ENCODE data around the gene ZNF117. TPM values are rescaled to one million over a fixed set of nuclear protein-coding genes. Genes with fewer than 3 reads are reported as not detected.
A peak's percentile ranks its signal among the peaks of the same experiment; 100 is the strongest.
"Not testable (repeated sequence)": the region's sequence is repeated elsewhere in the genome, so short reads cannot be mapped to it uniquely, and the experiment has no call there.

The ZNF117 gene
- polyA plus RNA-seq, 2 of the 4 experiments (the other 2 are of a cell fraction), result 0.98 to 1.3 TPM

DNA sequence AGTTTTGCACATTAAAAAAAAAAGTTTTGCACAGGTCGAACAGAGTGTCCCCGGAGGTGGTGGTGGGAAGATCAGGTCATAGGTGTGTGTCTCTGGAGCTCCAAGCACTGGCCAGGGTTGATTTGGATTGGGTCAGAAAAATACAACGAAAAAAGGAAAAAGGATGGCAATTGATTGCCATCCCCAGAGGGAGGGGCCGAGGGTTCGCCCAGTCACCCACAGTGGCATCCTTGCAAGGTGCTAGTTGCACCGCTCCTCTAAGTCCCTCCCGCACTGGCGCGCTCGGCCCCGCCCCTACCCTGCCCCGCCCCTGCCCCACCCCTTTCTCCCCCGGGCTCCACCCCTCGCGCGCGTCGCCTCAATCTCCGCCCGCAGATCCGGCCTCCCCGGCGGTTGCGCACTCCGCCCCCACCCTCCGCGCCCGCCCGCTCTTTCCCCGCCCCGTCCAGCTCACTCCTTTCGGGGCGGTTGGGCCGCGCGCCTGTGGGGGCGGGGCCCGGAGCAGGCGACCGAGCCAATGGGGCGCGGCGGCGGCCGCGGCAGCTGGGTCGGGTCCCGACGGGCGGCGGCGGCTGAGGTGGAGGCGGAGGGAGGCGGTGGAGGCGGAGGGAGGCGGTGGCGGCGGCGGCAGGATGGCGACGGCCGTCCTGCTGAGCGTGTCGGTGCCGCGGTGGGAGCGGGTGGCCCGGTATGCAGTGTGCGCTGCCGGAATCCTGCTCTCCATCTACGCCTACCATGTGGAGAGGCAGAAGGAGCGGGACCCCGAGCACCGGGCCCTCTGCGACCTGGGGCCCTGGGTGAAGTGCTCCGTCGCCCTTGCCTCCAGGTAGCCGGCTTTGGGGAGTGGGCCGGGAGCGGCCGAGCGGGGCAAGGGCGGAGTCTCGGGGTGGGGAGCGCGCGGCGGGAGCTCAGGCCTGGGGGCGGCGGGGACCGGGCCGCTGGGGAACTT is 47.2 kb upstream of the ZNF117 start:
- Histone ChIP-seq H3K9me3 (no peaks in the 10 kb centered on the region), H3K4me2 (peak overlapping the region; percentile 91), H3K4me1 (peaks cover 10% of the 10 kb centered on the region), H3K4me3 (peak overlapping the region; percentile 54), H3K27ac (peak overlapping the region; percentile 83 to 98)
- FAIRE-seq (no peak), DNase-seq (ENCODE audit: low read depth in 1 of 2, low spot score in 1 of 2) (peak; percentile 45 to 93), ATAC-seq (peak; percentile 92 to 94)
- 6% methylated on average over 12 of the region's 92 CpGs for WGBS (ENCODE audit: missing lambda C conversion rate)
- ChIA-PET POLR2A (interaction anchor here (0.6 to 2.3 kb wide), 4 partner anchors 32 to 456 kb away, joined by 3 to 29 read pairs (median 4); partner anchors contain the start of genes ERV3-1 and ZNF92), CTCF (no interaction called here)
- TF ChIP-seq ZFP36 (IDR thresholded peaks at IDR 0.05; ENCODE audit: borderline replicate concordance, partially characterized antibody), result no peak
- TF ChIP-seq, protein P1, sequence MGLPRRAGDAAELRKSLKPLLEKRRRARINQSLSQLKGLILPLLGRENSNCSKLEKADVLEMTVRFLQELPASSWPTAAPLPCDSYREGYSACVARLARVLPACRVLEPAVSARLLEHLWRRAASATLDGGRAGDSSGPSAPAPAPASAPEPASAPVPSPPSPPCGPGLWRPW (IDR thresholded peaks at IDR 0.05), result no peak
- TF ChIP-seq JUN (IDR thresholded peaks at IDR 0.05), result peak in 1 of 2 experiments; percentile 41; a peak in 2 of 5 replicates
- TF ChIP-seq PHF8 (IDR thresholded peaks at IDR 0.05; ENCODE audit: borderline replicate concordance, low read depth), result peak; percentile 85; the same call in 1 of the 2 replicates
- peak; percentile 93 for TF ChIP-seq POLR2A (IDR thresholded peaks at IDR 0.05; ENCODE audit: low read length)
- TF ChIP-seq FOSL2 (IDR thresholded peaks at IDR 0.05), result no peak
- TF ChIP-seq FOSL2 (CRISPR knock-in tag; IDR thresholded peaks at IDR 0.05), result no peak
- TF ChIP-seq FOSB (CRISPR knock-in tag; IDR thresholded peaks at IDR 0.05), result no peak

DNA sequence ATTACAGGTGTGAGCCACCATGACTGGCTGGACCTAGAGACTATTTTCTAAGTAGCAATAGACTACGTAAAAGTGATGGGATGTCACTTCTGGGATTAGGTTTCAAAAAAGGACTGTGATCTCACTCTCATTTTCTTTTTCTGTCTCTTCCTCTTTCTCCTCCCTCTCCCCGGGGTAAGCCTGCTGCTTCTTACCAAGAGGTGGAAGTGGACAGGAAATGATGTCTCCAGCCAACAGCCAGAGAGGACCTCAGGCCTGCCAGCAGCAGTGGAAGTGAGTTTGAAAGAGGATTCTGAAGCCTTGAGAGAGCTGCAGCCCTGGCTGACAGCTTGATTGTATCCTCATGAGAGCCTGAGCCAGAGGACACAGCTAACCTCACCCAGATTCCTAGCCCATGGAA is 45.7 kb upstream of the ZNF117 start:
- CTCF ChIA-PET; ATAC-seq; H3K27ac ChIP-seq; FAIRE-seq; H3K4me3 ChIP-seq; H3K9me3 ChIP-seq; DNase-seq (ENCODE audit: low read depth in 1 of 2, low spot score in 1 of 2); H3K4me2 ChIP-seq: not testable (repeated sequence)
- peaks cover 10% of the 10 kb centered on the region for H3K4me1 ChIP-seq
- POLR2A ChIA-PET, result interaction anchor here (2.3 kb wide), 1 partner anchor 30 kb away, joined by 29 read pairs; the partner anchor contains the start of gene ERV3-1
- WGBS (ENCODE audit: missing lambda C conversion rate), result 44% methylated on average over 2 of the region's 2 CpGs

DNA sequence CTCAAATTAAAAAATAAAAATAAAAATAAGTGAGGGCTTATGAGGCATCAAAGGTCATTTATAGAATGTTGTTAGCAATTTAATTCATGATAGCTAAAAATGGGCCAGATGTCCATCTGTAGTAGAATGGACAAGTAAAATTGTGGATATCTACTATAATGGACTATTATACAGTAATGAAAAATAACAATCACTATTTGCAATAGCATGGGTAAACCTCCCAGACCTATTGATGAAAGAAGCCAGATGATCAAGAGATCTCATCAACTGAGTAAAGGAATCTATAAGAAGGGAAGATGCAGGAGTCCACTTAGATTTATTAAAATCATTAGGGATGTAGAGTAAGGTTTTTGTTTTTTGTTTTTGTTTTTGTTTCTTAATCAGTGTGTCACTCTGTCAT is 44.6 kb upstream of the ZNF117 start:
- H3K4me1 ChIP-seq, result peaks cover 10% of the 10 kb centered on the region
- FAIRE-seq; ATAC-seq; POLR2A ChIA-PET; H3K9me3 ChIP-seq; DNase-seq (ENCODE audit: low read depth in 1 of 2, low spot score in 1 of 2); H3K4me2 ChIP-seq; H3K4me3 ChIP-seq; CTCF ChIA-PET; H3K27ac ChIP-seq: not testable (repeated sequence)

DNA sequence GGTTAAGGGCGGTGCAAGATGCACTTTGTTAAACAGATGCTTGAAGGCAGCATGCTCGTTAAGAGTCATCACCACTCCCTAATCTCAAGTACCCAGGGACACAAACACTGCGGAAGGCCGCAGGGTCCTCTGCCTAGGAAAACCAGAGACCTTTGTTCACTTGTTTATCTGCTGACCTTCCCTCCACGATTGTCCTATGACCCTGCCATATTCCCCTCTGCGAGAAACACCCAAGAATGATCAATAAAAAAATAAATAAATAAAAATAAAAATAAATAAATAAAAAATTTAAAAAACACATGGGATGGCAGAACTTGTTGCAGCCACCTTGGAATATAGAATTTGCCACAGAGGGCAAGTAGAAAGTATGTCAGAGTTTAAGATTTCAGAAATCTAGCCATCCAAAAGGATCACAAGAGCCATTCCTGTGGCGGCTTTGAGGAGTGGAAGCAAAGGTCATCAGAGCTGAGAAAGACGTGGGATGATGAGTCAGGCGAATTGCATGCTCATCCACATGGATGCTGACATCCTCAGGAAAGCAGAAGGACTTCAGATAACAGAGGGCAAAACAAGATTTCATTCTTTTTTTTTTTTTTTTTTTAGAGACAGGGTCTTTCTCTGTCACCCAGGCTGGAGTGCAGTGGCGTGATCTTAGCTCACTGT is 43.4 kb upstream of the ZNF117 start:
- CTCF ChIA-PET; POLR2A ChIA-PET; H3K9me3 ChIP-seq; H3K4me1 ChIP-seq; DNase-seq (ENCODE audit: low read depth in 1 of 2, low spot score in 1 of 2); H3K4me3 ChIP-seq; ATAC-seq; FAIRE-seq; H3K4me2 ChIP-seq; H3K27ac ChIP-seq: not testable (repeated sequence)
- 47% methylated on average over 10 of the region's 10 CpGs for WGBS (ENCODE audit: missing lambda C conversion rate)

DNA sequence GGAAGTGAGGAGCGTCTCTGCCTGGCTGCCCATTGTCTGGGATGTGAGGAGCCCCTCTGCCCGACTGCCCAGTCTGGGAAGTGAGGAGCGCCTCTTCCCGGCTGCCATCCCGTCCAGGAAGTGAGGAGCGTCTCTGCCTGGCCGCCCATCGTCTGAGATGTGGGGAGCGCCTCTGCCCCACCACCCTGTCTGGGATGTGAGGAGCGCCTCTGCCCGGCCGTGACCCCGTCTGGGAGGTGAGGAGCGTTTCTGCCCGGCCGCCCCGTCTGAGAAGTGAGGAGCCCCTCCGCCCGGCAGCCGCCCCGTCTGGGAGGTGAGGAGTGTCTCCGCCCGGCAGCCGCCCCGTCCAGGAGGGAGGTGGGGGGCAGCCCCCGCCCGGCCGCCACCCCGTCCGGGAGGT is 42.6 kb upstream of the ZNF117 start:
- H3K4me2 ChIP-seq; ATAC-seq; H3K4me1 ChIP-seq; H3K9me3 ChIP-seq; DNase-seq (ENCODE audit: low read depth in 1 of 2, low spot score in 1 of 2); H3K4me3 ChIP-seq; CTCF ChIA-PET; FAIRE-seq; POLR2A ChIA-PET; H3K27ac ChIP-seq: not testable (repeated sequence)
- 74% methylated on average over 12 of the region's 30 CpGs for WGBS (ENCODE audit: missing lambda C conversion rate)

DNA sequence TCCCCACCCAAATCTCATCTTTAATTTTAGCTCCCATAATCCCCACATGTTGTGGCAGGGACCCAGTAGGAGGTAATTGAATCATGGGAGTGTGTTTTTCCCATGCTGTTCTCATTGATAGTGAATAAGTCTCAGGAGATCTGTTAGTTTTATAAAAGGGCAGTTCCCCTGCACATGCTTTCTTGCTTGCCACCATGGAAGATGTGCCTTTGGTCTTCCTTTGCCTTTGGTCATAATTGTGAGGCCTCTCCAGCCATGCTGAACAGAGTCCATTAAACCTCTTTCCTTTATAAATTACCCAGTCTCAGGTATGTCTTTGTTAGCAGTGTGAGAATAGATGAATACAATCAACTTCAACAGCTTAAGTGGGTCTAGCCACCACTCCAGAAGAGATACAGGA is 34.2 kb upstream of the ZNF117 start:
- H3K4me1 ChIP-seq; POLR2A ChIA-PET; H3K9me3 ChIP-seq; CTCF ChIA-PET; H3K4me3 ChIP-seq; FAIRE-seq; DNase-seq (ENCODE audit: low read depth in 1 of 2, low spot score in 1 of 2); H3K27ac ChIP-seq; ATAC-seq; H3K4me2 ChIP-seq: not testable (repeated sequence)

DNA sequence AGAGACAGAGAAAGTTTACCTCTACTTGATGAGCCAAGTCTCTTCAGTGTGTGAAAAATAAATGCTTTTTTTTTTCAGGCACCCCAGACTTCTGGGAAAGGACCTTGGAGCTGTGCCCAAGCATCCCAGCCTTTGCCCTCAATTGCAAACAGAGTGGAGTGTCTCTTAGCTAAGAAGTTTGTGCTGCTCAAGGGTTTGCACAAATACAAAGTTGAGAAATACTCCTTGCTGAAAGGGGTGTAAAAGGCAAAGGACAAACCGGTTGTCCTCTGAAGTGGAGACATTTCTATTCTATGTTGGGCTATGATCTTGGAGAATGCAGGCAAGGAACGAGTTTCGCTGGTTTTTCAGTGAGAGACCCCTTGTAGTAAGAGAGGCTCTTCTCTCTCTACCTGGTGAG is 30.1 kb upstream of the ZNF117 start:
- WGBS (ENCODE audit: missing lambda C conversion rate), result 4% methylated on average over 2 of the region's 3 CpGs
- H3K4me3 ChIP-seq; H3K9me3 ChIP-seq; FAIRE-seq; DNase-seq (ENCODE audit: low read depth in 1 of 2, low spot score in 1 of 2); CTCF ChIA-PET; H3K27ac ChIP-seq; POLR2A ChIA-PET; H3K4me2 ChIP-seq; H3K4me1 ChIP-seq; ATAC-seq: not testable (repeated sequence)

DNA sequence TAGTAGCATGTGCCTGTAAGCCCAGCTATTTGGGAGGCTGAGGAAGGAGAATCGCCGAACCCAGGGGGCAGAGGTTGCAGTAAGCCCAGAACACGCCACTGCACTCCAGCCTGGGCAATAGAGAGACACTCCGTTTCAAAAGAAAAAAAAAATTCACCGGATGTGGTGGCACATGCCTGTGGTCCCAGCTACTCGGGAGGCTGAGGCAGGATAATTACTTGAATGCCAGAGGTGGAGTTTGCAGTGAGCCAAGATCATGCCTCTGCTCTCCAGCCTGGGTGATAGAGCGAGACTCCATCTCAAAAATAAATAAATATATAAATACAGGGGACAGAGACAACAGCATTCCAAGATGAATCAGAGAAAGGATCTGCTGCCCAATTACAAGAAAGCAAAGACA is 19.0 kb upstream of the ZNF117 start:
- ATAC-seq; H3K4me1 ChIP-seq; H3K4me3 ChIP-seq; POLR2A ChIA-PET; H3K27ac ChIP-seq; DNase-seq (ENCODE audit: low read depth in 1 of 2, low spot score in 1 of 2); FAIRE-seq; H3K4me2 ChIP-seq: not testable (repeated sequence)
- 54% methylated on average over 7 of the region's 7 CpGs for WGBS (ENCODE audit: missing lambda C conversion rate)
- peaks cover 10% of the 10 kb centered on the region for H3K9me3 ChIP-seq
- CTCF ChIA-PET, result interaction anchor here (0.6 kb wide), 1 partner anchor 212 kb away, joined by 3 read pairs; no protein-coding TSS in a partner anchor

DNA sequence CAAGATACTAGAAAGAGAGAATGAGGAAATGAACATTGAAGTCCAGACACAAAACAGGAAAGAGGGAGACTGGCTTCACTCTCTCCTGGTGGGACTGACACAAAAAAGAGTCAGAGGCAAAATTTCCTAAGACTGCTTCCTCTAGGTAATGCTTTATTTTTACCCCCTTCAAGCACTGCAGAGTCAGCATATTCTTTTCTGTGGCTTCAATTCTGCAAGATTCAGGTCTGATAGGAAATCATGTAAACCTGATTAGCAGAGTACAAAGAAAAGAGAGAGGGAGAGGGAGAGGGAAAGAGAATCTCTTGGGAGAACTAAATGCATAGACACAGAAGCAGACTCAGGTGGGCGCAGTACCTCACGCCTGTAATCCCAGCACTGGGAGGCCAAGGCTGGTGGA is 18.6 kb upstream of the ZNF117 start:
- ATAC-seq; FAIRE-seq; POLR2A ChIA-PET; H3K4me3 ChIP-seq; H3K4me2 ChIP-seq; DNase-seq (ENCODE audit: low read depth in 1 of 2, low spot score in 1 of 2); H3K27ac ChIP-seq; CTCF ChIA-PET; H3K4me1 ChIP-seq: not testable (repeated sequence)
- peaks cover 15% of the 10 kb centered on the region for H3K9me3 ChIP-seq
- 76% methylated on average over 2 of the region's 2 CpGs for WGBS (ENCODE audit: missing lambda C conversion rate)
